Left forelimb (tissue), 1 donor: ENCODE measurements around the gene CEP97.
"Not testable (repeated sequence)": the region's sequence is repeated elsewhere in the genome, so short reads cannot be mapped to it uniquely, and the experiment has no call there.

Experiments
- DNase-seq: peaks from one replicate; pipeline ENCODE4 v3.0.0-alpha.2; 2018; ENCODE audit warnings: low spot score

The CEP97 gene

DNA sequence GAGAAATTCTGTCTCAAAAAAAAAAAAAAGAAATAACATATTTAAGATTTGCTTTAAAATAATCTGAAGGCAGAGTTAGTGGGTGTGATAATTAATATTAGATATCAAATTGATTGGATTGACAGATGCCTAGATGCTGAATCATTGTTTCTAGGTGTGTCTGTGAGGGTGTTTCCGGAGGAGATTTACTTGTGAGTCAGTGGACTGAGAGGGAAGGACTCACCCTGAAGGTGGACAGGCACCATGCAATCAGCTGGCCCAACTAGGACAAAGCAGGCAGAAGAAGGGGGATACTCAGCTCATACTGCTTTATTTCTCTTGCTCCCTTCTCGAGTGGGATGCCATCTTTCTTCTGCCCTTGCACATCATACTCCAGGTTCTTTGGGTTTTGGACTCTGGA lies 21.2 kb upstream of the CEP97 start:
- no peak for DNase-seq

GRCh38 chr3:101704639-101705038 lies 19.8 kb upstream of the CEP97 start:
- not testable (repeated sequence) for DNase-seq

GRCh38 chr3:101709126-101709525 lies 15.3 kb upstream of the CEP97 start:
- DNase-seq, result no peak

- no peak for DNase-seq
Measured at GRCh38 chr3:101718455-101718854, 6.0 kb upstream of the CEP97 start.

DNA sequence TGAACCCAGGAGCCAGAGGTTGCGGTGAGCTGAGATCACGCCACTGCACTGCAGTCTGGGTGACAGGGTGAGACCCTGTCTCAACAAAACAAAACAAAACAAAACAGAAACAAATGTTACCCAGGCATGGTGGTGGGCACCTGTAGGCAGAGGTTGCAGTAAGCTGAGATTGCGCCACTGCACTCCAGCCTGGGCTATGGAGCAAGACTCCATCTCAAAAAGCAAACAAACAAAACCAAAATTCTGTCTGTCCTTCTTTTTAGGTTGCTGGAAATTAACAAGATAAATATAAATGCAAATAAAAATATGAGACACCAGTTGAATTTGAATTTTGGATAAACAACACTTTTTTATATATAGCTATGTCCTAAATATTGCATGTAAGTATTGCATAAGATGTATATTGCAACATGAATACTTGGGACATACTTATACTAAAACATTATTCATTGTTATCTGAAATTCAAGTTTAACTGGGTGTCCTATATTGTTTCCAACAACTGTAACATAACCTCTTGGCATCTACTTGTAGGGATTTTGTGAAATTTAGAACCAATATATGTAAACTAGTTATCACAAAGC lies 4.7 kb upstream of the CEP97 start:
- no peak for DNase-seq

GRCh38 chr3:101720851-101721840 lies 3.3 kb upstream of the CEP97 start:
- no peak for DNase-seq

- no peak for DNase-seq
Measured at GRCh38 chr3:101722394-101723173, 1.8 kb upstream of the CEP97 start.

DNA sequence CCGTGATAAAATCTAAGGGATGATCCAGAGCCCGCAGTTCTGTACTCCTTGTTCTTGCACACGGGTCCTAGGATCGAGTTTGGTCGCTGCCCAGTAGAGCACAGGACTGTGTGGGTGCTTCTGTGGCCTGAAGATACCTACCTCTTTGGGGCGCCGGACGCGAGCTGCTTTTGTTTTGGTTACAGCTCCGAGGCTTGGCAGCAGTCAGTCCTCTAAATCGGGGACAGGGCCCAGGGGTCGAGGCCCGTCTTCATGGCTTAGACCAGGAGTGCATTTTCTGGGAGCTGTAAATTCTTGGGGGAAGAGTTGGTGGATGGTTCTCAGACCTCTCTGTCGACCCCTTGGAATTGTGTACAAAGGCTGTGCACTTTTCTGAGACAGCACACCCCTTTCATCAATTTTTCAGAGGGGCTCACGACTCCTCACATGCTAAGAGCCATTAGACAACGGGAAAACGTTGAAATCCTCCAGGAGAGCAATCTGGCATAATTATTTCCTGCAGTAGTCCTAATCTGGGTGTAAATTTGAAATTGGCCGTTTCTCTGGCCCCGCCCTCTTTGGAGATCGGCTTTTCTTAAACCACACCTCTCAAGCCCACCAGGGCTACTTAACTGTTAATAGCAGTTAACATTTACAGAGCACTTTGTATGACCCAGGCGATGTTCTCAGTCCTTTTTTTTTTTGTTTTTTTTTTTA lies 928 bp downstream of the CEP97 start:
- DNase-seq, result peak; percentile 68

DNA sequence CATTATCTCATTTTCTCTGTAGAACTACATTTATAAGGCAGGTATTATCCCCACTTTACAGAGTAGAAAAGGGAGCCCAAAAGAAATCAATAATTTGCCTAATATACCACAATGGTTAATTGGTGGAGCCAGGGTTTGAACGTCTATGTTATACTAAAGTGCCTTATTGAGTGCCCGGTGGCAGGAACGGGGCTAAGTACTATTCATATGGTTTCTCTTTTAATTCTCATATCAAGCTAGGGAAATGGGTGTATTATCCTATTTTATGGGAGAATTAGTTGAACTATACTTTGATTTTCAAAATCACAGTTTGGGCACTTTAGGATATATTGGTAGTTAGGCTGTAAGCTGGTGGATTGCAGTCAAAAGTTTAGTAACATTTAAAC lies 1.5 kb downstream of the CEP97 start:
- DNase-seq, result no peak

GRCh38 chr3:101729586-101729985 lies 5.2 kb downstream of the CEP97 start:
- DNase-seq, result no peak

DNA sequence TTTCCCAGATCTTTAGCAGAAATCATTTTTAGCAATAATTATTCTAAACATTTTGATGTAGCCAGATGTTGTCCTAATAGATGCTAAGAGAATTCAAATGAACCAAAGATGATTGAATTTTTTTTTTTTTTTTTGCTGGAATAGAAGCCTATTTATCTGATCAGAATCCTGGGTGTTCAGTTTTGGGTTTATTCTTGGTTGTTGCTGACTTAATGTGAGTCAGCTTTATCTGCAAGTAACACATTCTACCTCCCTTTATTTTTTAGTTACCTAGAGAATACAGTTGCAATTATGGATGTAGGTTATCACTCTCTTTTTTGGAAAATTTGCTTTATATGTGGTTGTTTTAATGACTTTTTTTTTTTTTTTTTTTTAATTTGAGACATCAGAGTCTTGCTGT lies 6.4 kb downstream of the CEP97 start:
- no peak for DNase-seq

GRCh38 chr3:101732240-101732641 lies 7.8 kb downstream of the CEP97 start:
- DNase-seq, result no peak

DNA sequence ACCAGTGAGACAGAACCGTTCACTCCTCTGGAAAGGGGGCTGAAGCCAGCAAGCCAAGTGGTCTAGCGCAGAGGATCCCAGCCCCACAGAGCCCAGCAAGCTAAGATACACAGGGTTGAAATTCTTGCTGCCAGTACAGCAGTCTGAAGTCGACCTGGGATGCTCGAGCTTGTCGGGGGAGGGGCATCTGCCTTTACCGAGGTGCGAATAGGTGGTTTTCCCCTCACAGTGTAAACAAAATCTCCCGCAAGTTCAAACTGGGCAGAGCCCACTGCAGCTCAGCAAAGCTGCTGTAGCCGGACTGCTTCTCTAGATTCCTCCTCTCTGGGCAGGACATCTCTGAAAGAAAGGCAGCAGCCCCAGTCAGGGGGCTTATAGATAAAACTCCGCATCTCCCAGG lies 11.4 kb downstream of the CEP97 start:
- DNase-seq, result no peak

DNA sequence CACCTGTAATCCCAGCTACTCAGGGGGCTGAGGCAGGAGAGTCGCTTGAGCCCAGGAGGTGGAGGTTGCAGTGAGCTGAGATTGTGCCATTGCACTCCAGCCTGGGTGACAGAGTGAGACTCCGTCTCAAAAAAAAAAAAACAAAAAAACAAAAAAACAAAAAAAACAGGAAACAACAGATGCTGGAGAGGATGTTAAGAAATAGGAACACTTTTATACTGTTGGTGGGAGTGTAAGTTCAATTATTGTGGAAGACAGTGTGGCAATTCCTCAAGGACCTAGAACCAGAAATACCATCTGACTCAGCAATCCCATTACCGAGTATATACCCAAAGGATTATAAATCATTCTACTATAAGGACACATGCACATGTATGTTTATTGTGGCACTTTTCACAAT lies 17.5 kb downstream of the CEP97 start:
- not testable (repeated sequence) for DNase-seq

GRCh38 chr3:101744811-101745210 lies 20.4 kb downstream of the CEP97 start:
- no peak for DNase-seq

GRCh38 chr3:101745934-101746333 lies 21.5 kb downstream of the CEP97 start:
- DNase-seq, result not testable (repeated sequence)

DNA sequence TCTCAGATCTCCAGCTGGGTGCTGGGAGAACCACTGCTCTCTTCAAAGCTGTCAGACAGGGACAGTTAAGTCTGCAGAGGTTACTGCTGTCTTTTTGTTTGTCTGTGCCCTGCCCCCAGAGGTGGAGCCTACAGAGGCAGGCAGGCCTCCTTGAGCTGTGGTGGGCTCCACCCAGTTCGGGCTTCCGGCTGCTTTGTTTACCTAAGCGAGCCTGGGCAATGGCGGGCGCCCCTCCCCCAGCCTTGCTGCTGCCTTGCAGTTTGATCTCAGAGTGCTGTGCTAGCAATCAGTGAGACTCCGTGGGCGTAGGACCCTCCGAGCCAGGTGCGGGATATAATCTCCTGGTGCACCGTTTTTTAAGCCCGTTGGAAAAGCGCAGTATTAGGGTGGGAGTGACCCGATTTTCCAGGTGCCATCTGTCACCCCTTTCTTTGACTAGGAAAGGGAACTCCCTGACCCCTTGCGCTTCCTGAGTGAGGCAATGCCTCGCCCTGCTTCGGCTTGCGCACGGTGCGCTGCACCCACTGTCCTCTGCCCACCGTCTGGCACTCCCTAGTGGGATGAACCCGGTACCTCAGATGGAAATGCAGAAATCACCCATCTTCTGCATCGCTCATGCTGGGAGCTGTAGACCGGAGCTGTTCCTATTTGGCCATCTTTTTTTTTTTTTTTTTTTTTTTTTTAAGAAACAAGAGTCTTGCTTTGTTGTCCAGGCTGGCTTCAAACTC lies 29.1 kb downstream of the CEP97 start:
- not testable (repeated sequence) for DNase-seq

- no peak for DNase-seq
Measured at GRCh38 chr3:101758224-101758623, 33.8 kb downstream of the CEP97 start.

DNA sequence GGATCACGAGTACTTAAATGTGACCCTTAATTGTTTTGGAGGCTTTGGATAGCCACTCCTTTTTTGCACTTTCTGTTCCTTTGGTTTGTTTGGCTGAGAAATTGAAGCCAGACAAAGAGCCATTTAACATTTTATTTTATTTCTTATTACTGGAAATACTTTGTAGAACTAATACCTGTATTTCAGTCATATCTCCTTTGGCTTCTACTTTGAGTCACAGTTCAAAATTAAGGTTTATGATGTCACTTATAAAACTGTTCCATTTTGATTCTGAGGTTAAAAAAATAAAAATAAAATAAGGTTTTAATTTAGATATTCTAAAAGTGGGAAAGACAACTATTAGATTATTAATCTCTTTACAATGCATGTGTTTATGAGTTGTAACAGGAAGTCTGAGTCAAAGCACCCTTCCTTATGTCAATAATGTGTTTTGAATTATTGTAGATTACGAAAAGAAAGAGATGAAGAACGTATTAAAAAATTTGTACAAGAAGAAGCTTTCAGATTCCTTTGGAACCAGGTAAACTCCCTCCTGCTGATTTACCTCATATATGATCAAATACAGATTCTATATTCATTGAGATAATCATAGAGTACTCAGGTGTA lies 37.7 kb downstream of the CEP97 start:
- no peak for DNase-seq

DNA sequence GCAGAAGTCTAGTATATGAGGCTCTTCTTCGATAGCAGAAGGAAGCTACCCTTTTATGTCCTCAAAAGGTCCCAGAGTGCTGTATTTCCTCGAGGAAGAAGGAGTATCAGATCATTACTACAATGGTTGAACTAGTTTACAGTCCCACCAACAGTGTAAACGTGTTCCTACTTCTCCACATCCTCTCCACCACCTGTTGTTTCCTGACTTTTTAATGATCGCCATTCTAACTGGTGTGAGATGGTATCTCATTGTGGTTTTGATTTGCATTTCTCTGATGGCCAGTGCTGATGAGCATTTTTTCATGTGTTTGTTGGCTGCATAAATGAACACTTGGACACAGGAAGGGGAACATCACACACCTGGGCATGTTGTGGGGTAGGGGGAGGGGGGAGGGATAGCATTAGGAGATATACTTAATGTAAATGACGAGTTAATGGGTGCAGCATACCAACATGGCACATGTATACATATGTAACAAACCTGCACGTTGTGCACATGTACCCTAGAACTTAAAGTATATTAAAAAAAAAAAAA lies 53.4 kb downstream of the CEP97 start:
- DNase-seq, result not testable (repeated sequence)
